Adipocyte (in vitro differentiated cells): ENCODE data around the gene NOVA1.

Experiments used
- DNase-seq: peaks from one replicate; pipeline ENCODE4 v3.0.0-alpha.2; 2015; ENCODE audit warnings: low read depth
- H3K27me3 ChIP-seq: replicated peaks from 2 replicates; pipeline ENCODE4 v1.7.0; 2013; ENCODE audit warnings: mild to moderate bottlenecking, low read length, moderate library complexity; ENCODE audit not compliant: control insufficient read depth, insufficient read depth
- H3K36me3 ChIP-seq: 2 replicates; pipeline ENCODE4 v1.7.0; 2013; ENCODE audit warnings: low read length, mild to moderate bottlenecking, moderate library complexity; ENCODE audit not compliant: control insufficient read depth, insufficient read depth, severe bottlenecking
- H3K4me1 ChIP-seq: 2 replicates; pipeline ENCODE4 v1.7.0; 2013; ENCODE audit warnings: mild to moderate bottlenecking, low read length, moderate library complexity; ENCODE audit not compliant: control insufficient read depth, insufficient read depth
- H3K4me3 ChIP-seq: 2 replicates; pipeline ENCODE4 v1.7.0; 2013; ENCODE audit warnings: mild to moderate bottlenecking, low read length, moderate library complexity
- H3K9ac ChIP-seq: 2 replicates; pipeline ENCODE4 v1.7.0; 2013; ENCODE audit warnings: mild to moderate bottlenecking, low read length, moderate library complexity
- H3K9me3 ChIP-seq: 2 replicates; pipeline ENCODE4 v1.7.0; 2013; ENCODE audit warnings: mild to moderate bottlenecking, low read length, moderate library complexity; ENCODE audit not compliant: control insufficient read depth

NOVA1 gene

GRCh38 chr14:26589925-26590324 is 7.9 kb downstream of the NOVA1 start:
- no peaks in the 10 kb centered on the region for H3K9me3 ChIP-seq
- peaks cover 22% of the 10 kb centered on the region for H3K4me1 ChIP-seq
- no peak overlapping the region for H3K4me3 ChIP-seq
- no peaks in the 10 kb centered on the region for H3K27me3 ChIP-seq
- no peak for DNase-seq
- no peak overlapping the region for H3K9ac ChIP-seq
- H3K36me3 ChIP-seq: peaks cover 6% of the 10 kb centered on the region

- Histone ChIP-seq H3K9me3 (no peaks in the 10 kb centered on the region), H3K9ac (no peak overlapping the region), H3K36me3 (no peaks in the 10 kb centered on the region), H3K27me3 (no peaks in the 10 kb centered on the region), H3K4me3 (no peak overlapping the region), H3K4me1 (no peaks in the 10 kb centered on the region)
- no peak for DNase-seq
Measured at GRCh38 chr14:26577711-26578110, 20.1 kb downstream of the NOVA1 start.

DNA sequence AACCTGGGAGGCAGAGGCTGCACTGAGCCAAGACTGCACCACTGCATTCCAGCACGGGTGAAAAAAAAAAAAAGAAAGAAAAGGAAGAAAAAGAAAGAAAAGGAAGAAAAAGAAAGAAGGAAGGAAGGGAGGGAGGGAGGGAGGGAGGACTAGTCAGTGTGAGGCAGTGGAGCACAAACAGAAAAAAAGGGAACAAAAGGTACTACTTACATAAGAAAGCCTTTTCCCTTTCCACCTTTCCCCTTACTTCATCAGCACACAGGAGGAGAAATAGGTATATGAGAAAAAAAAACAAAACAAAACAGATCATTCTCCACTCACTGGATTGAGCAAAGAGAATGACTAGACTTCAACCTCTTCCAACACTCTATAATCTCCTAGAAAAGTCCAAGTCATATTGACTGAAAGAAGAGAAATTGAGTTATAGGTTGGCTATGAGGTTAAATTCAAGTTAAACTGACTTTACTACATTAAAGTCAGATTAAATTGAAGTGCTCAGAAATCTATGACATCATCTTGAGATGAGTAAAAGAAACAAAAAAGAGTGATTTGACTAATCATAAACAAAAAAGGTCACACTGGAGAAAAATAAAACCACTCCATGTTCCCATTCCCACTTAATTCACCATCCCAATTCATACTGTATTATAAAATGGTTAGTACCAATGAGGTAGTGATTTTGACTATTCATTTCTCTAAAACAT is 43.6 kb downstream of the NOVA1 start:
- Histone ChIP-seq H3K4me3 (no peak overlapping the region), H3K9me3 (no peaks in the 10 kb centered on the region), H3K9ac (no peak overlapping the region), H3K27me3 (no peaks in the 10 kb centered on the region), H3K36me3 (no peaks in the 10 kb centered on the region), H3K4me1 (peaks cover 5% of the 10 kb centered on the region)
- no peak for DNase-seq

GRCh38 chr14:26549571-26549970 is 48.3 kb downstream of the NOVA1 start:
- Histone ChIP-seq H3K9me3 (no peaks in the 10 kb centered on the region), H3K36me3 (no peaks in the 10 kb centered on the region), H3K4me1 (peaks cover 21% of the 10 kb centered on the region), H3K4me3 (no peak overlapping the region), H3K9ac (no peak overlapping the region), H3K27me3 (no peaks in the 10 kb centered on the region)
- DNase-seq: no peak

DNA sequence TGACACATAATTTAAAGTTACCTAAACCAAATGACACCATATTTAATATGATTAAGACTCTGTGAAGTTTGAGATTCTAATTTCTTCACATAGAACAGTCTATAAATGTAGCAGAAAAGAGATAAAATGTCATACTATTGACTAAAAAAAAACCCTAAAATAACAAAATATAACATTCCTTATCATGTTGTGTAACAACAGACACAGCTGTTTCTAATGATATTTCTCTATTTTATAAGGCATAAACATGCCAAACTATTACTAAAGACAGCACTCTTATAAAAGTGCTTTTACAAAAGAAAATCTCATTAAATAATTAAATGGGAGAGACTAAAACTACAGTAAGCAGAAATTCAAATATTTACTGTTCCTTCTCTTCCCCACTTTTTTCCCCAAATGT is 49.4 kb downstream of the NOVA1 start:
- peak overlapping the region; percentile 37 for H3K9ac ChIP-seq
- no peaks in the 10 kb centered on the region for H3K9me3 ChIP-seq
- no peak overlapping the region for H3K4me3 ChIP-seq
- no peaks in the 10 kb centered on the region for H3K27me3 ChIP-seq
- H3K4me1 ChIP-seq: peaks cover 21% of the 10 kb centered on the region
- H3K36me3 ChIP-seq: no peaks in the 10 kb centered on the region
- peak; percentile 66 for DNase-seq

GRCh38 chr14:26538176-26538575 is 59.7 kb downstream of the NOVA1 start:
- no peak for DNase-seq
- no peak overlapping the region for H3K9ac ChIP-seq

GRCh38 chr14:26531894-26532293 is 65.9 kb downstream of the NOVA1 start:
- Histone ChIP-seq H3K9ac (no peak overlapping the region), H3K4me3 (no peak overlapping the region), H3K9me3 (no peaks in the 10 kb centered on the region), H3K36me3 (no peaks in the 10 kb centered on the region), H3K27me3 (no peaks in the 10 kb centered on the region), H3K4me1 (peaks cover 2% of the 10 kb centered on the region)
- DNase-seq: peak; percentile 80

More at GRCh38 chr14:26538176-26538575, 59.7 kb downstream of the NOVA1 start:
- no peaks in the 10 kb centered on the region for H3K27me3 ChIP-seq
- no peaks in the 10 kb centered on the region for H3K4me1 ChIP-seq
- H3K4me3 ChIP-seq: no peak overlapping the region
- H3K9me3 ChIP-seq: no peaks in the 10 kb centered on the region
- no peaks in the 10 kb centered on the region for H3K36me3 ChIP-seq

DNA sequence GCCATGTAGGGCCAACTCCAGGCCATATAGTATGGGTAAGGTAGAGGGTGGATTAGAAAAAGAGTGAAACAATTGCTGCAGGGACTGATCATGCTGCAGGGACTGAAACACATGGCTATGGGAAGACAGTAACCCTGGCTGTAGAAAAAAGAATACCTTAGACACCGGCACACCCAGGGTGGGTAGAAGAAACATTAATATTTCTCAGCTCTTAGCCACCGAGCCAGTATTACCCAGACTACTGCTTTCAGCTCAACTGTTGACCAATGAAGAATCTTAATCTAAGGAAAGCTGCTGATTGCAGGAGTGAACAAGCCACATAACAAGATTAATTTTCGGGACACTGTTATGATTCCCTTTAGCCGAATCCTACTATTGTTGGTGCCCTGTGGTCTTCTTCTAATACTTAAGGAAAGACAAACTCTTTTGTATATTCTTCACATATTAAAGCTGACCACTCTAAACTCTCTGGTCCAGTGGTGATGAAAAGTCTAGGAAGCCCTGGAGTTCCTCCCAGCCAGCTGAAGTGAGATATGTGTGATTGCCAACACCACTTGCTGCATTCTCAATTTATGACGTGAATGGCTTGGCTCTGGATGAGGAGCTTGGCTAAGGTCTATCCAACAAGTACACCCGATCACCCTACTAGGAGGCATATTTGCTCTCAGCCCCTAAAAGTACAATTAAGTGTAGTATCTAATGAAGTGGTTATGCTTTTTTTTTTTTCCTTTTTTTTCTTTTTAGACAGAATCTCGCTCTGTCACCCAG is 69.2 kb downstream of the NOVA1 start:
- Histone ChIP-seq H3K4me1 (peaks cover 17% of the 10 kb centered on the region), H3K9me3 (no peaks in the 10 kb centered on the region), H3K9ac (no peak overlapping the region), H3K27me3 (no peaks in the 10 kb centered on the region), H3K4me3 (no peak overlapping the region), H3K36me3 (no peaks in the 10 kb centered on the region)
- no peak for DNase-seq

- no peak for DNase-seq
- Histone ChIP-seq H3K4me1 (peaks cover 29% of the 10 kb centered on the region), H3K9me3 (no peaks in the 10 kb centered on the region), H3K4me3 (no peak overlapping the region), H3K9ac (no peak overlapping the region), H3K27me3 (no peaks in the 10 kb centered on the region), H3K36me3 (no peaks in the 10 kb centered on the region)
Measured at GRCh38 chr14:26527095-26527494, 70.7 kb downstream of the NOVA1 start.

DNA sequence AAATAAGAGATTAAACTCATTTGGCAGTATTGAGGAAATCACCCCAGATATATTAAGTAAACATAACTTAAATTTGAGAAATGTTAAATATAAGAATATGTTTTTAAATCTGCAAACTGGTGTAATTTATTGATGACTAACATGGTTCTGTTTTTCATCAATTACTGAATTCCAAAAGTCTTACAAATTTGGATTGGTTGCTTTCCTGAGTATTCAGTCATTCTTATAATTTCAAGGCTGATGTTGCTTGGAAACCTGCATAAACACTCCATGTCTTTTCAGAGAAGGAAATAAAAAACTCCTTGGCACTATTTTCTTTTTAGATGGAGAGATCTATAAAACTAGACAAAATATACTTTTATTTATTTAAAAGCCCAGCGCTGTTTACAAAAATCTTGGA is 71.7 kb downstream of the NOVA1 start:
- peaks cover 29% of the 10 kb centered on the region for H3K4me1 ChIP-seq
- peak; percentile 79 for DNase-seq
- no peaks in the 10 kb centered on the region for H3K27me3 ChIP-seq
- no peak overlapping the region for H3K9ac ChIP-seq
- H3K9me3 ChIP-seq: no peaks in the 10 kb centered on the region
- no peaks in the 10 kb centered on the region for H3K36me3 ChIP-seq
- no peak overlapping the region for H3K4me3 ChIP-seq

GRCh38 chr14:26525085-26525484 is 72.7 kb downstream of the NOVA1 start:
- Histone ChIP-seq H3K9me3 (no peaks in the 10 kb centered on the region), H3K36me3 (no peaks in the 10 kb centered on the region), H3K4me3 (no peak overlapping the region), H3K4me1 (peaks cover 29% of the 10 kb centered on the region), H3K9ac (no peak overlapping the region), H3K27me3 (no peaks in the 10 kb centered on the region)
- DNase-seq: peak; percentile 69
